T-cell (primary cell): Measurements from ENCODE around the gene ACTR10. TPM values are rescaled to one million over a fixed set of nuclear protein-coding genes. Genes with fewer than 3 reads are reported as not detected.

Experiments used
- ATAC-seq, 4 experiments: fragments of 200-7000 bp in 3 of 4; fragments of 150-1000 bp in 1 of 4; cut with Tn5 transposase; replicated peaks in 1 of 4; 1 replicate in 3 of 4; 2 replicates in 1 of 4; pipeline ENCODE4 v1.10.0; 2021; ENCODE audit warnings: moderate library complexity in 3 of 4, mild to moderate bottlenecking in 2 of 4, moderate number of reproducible peaks in 1 of 4
- CTCF ChIA-PET, 2 donors: fragments of 300-600 bp; sonication (Branson Sonifier 250); formaldehyde crosslinking; loops; one replicate each; lab custom pipeline; 2022; ENCODE audit warnings: antibody characterized with exemption in 2 of 2; lab: Charles Lee
- POLR2A ChIA-PET, 2 donors: fragments of 300-600 bp; sonication (Branson Sonifier 250); formaldehyde crosslinking; loops; one replicate each; lab custom pipeline; 2022; ENCODE audit warnings: antibody characterized with exemption in 2 of 2; lab: Charles Lee
- DNase-seq, 35 experiments: peaks; one replicate each; pipeline versions ENCODE4 v3.0.0 to v3.0.0-alpha.2; 2013 to 2023
- H3K27ac ChIP-seq: one replicate; pipeline ENCODE4 v1.5.1; 2013; ENCODE audit warnings: low read length
- H3K27me3 ChIP-seq, 2 experiments: replicated peaks in 1 of 2; 1 replicate in 1 of 2; 2 replicates in 1 of 2; pipeline versions ENCODE4 v1.6.1 to v1.7.0; 2013; ENCODE audit warnings: low read length in 1 of 2, mixed read lengths in 1 of 2; ENCODE audit not compliant: control insufficient read depth in 2 of 2, insufficient read depth in 2 of 2; ENCODE audit errors: extremely low read depth in 1 of 2
- H3K36me3 ChIP-seq, 2 donors: 1 replicate in 1 of 2; 2 replicates in 1 of 2; pipeline versions ENCODE4 v1.6.1 to v1.7.0; 2013; ENCODE audit warnings: low read length in 1 of 2; ENCODE audit not compliant: control insufficient read depth in 2 of 2, insufficient read depth in 1 of 2; ENCODE audit errors: extremely low read depth in 1 of 2
- H3K4me1 ChIP-seq, 2 experiments: 1 replicate in 1 of 2; 2 replicates in 1 of 2; pipeline versions ENCODE4 v1.6.1 to v1.7.0; 2013; ENCODE audit warnings: low read length in 2 of 2, mixed read lengths in 1 of 2; ENCODE audit not compliant: insufficient read depth in 2 of 2, control insufficient read depth in 1 of 2; ENCODE audit errors: extremely low read depth in 1 of 2
- H3K4me3 ChIP-seq, 2 donors: 1 replicate in 1 of 2; 2 replicates in 1 of 2; pipeline versions ENCODE4 v1.5.1 to v1.7.0; 2013; ENCODE audit warnings: mild to moderate bottlenecking in 2 of 2, low read length in 1 of 2, moderate library complexity in 1 of 2; ENCODE audit not compliant: control insufficient read depth in 1 of 2; ENCODE audit errors: extremely low read depth in 1 of 2
- H3K9me3 ChIP-seq: 2 replicates; pipeline ENCODE4 v1.7.0; 2013
- H3K27ac Mint-ChIP-seq, 2 donors: one replicate each; pipeline ENCODE4 v1.8.0; 2020 to 2021; ENCODE audit warnings: mild to moderate bottlenecking in 2 of 2, mixed read lengths in 2 of 2
- H3K27me3 Mint-ChIP-seq, 2 donors: one replicate each; pipeline ENCODE4 v1.8.0; 2021 to 2022; ENCODE audit warnings: mixed read lengths in 2 of 2
- H3K36me3 Mint-ChIP-seq: one replicate; pipeline ENCODE4 v1.8.0; 2021; ENCODE audit warnings: mixed read lengths
- H3K4me1 Mint-ChIP-seq, 3 donors: one replicate each; pipeline ENCODE4 v1.8.0; 2020 to 2022; ENCODE audit warnings: mixed read lengths in 3 of 3, mild to moderate bottlenecking in 1 of 3
- H3K4me3 Mint-ChIP-seq, 3 donors: one replicate each; pipeline ENCODE4 v1.8.0; 2020 to 2022; ENCODE audit warnings: mild to moderate bottlenecking in 3 of 3, mixed read lengths in 3 of 3, moderate library complexity in 3 of 3
- H3K9me3 Mint-ChIP-seq, 3 donors: one replicate each; pipeline ENCODE4 v1.8.0; 2020 to 2022; ENCODE audit warnings: mixed read lengths in 3 of 3
- WGBS: methylation state at CpG from one replicate; pipeline ENCODE4 v1.1.5; 2013; ENCODE audit warnings: missing lambda C conversion rate; ENCODE audit not compliant: insufficient coverage; 5-methylcytosine and 5-hydroxymethylcytosine counted together
- total RNA-seq, 35 experiments: library from RNA in 6 of 35; stranded (reverse) in 6 of 35; fragments of 120-200 nt in 1 of 35; gene quantifications; one replicate each; pipeline versions ENCODE4 v1.2.1 to v1.2.4 and lab custom pipeline; 2013 to 2026

Gene ACTR10
- total RNA-seq, 5 donors from 2014 or later (not counting 1 experiment from before 2014, with no cell fraction given) = 36.7 to 49.7 (median 42.3) TPM

DNA sequence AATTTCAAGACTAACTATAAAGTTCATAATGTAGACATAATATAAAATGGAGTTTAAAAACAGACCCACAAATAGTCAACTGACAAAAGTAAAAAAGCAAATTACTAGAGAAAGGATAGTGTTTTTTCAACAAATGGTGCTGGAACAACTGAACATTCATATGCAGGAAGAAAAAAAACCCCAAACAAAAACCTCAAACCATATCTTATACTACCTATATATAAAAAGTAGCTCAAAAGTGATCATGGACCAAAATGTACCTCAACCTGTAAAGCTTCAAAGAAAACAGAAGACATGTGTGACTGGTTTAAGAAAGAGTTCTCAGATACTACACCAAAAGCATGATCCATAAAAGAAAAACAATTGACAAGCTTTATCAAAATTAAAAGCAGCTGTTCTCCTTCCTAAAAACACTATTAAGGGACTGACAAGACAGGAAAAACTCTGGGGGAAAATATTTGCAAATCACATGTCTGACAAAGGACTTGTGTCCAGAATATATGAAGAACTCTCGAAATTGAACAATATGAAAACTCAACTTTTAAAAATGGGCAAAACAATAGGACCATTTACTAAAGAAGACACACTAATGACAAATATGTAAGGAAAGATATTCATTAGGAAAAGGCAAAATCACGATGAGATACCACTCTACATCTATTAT lies 75.7 kb downstream of the ACTR10 start:
- no CpG with 5 or more reads among the region's 2 CpGs for WGBS
- Histone ChIP-seq H3K27ac (peak overlapping the region; percentile 43), H3K27me3 (no peaks in the 10 kb centered on the region), H3K9me3 (no peaks in the 10 kb centered on the region), H3K4me1 (peaks cover 16 to 28% of the 10 kb centered on the region in 2 experiments), H3K36me3 (peaks cover 10 to 50% of the 10 kb centered on the region in 2 donors), H3K4me3 (no peak overlapping the region)
- DNase-seq (no peak), ATAC-seq (peak in 1 of 4 experiments; percentile 55)
- peak overlapping the region in 1 of 3 donors; percentile 19 for H3K4me3 Mint-ChIP-seq
- peaks cover 50 to 58% (median 50%) of the 10 kb centered on the region in 3 donors for H3K4me1 Mint-ChIP-seq
- ChIA-PET POLR2A (interaction anchor here (0.6 to 1.8 kb wide), 11 partner anchors 8 to 155 kb away, joined by 3 to 13 read pairs (median 4); partner anchors contain the start of genes ARID4A (in 1 of the 2) and TOMM20L (in 1 of the 2)), CTCF (interaction anchor here (0.5 to 2.1 kb wide), 6 partner anchors 10 to 73 kb away, joined by 3 to 7 read pairs (median 4); no protein-coding TSS in a partner anchor)
- H3K27me3 Mint-ChIP-seq = no peaks in the 10 kb centered on the region
- H3K36me3 Mint-ChIP-seq = peaks cover 23% of the 10 kb centered on the region
- H3K9me3 Mint-ChIP-seq = no peaks in the 10 kb centered on the region
- H3K27ac Mint-ChIP-seq = peak overlapping the region; percentile 77 to 91

DNA sequence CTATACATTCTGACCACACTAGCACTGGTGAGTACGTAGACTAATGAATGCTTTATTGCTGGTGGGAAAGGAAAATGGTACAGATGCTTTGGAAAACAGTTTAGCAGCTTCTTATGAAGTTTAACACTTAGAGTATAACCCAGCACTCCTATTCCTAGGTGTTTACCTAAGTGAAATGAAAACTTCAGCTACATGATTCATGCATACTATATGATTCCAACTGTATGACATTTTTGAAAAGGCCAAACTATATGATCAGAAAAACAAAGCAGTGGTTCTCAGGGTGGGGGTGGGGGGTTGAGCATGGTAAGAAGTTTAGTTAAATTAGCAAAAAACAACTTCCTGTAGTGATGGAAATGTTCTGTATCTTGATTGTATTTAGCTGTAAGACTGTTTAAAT lies 76.3 kb downstream of the ACTR10 start:
- POLR2A ChIA-PET = interaction anchor here in 1 of 2 donors (0.6 to 1.8 kb wide), 7 partner anchors 9 to 78 kb away, joined by 3 to 13 read pairs (median 4); partner anchors contain the start of gene ARID4A
- peak overlapping the region in 1 of 3 donors; percentile 19 for H3K4me3 Mint-ChIP-seq
- peaks cover 25% of the 10 kb centered on the region for H3K36me3 Mint-ChIP-seq
- H3K9me3 Mint-ChIP-seq = no peaks in the 10 kb centered on the region
- Histone ChIP-seq H3K36me3 (peaks cover 10 to 44% of the 10 kb centered on the region in 2 donors), H3K27ac (no peak overlapping the region), H3K4me3 (no peak overlapping the region), H3K4me1 (peaks cover 21 to 27% of the 10 kb centered on the region in 2 experiments), H3K9me3 (no peaks in the 10 kb centered on the region), H3K27me3 (no peaks in the 10 kb centered on the region)
- H3K27me3 Mint-ChIP-seq = no peaks in the 10 kb centered on the region
- peak overlapping the region; percentile 77 to 91 for H3K27ac Mint-ChIP-seq
- ATAC-seq = no peak
- no CpG with 5 or more reads among the region's 1 CpG for WGBS
- H3K4me1 Mint-ChIP-seq = peaks cover 52 to 63% (median 53%) of the 10 kb centered on the region in 3 donors
- CTCF ChIA-PET = interaction anchor here (0.5 to 2.1 kb wide), 6 partner anchors 10 to 74 kb away, joined by 3 to 7 read pairs (median 4); no protein-coding TSS in a partner anchor
- no peak for DNase-seq

DNA sequence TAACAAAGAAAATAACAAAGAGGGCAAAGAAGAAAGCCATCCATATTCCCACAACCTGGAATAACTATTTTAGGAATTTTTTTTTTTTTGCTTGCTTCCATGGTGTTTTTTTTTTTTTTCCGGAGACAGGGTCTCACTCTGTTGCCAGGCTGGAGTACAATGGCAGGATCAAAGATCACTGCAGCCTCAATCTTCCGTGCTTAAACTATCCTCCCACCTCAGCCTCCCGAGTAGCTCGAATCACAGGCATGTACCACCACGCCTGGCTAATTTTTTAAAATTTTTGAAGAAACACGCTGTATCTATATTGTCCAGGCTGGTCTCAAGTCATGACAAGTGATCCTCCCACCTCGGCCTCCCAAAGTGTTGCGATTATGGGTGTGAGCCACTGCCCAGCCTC lies 78.2 kb downstream of the ACTR10 start:
- ATAC-seq (no peak), DNase-seq (no peak)
- Mint-ChIP-seq H3K4me3 (no peak overlapping the region), H3K27ac (no peak overlapping the region), H3K4me1 (peaks cover 67 to 75% (median 70%) of the 10 kb centered on the region in 3 donors), H3K9me3 (no peaks in the 10 kb centered on the region), H3K36me3 (peaks cover 28% of the 10 kb centered on the region), H3K27me3 (no peaks in the 10 kb centered on the region)
- Histone ChIP-seq H3K4me1 (peaks cover 31 to 33% of the 10 kb centered on the region in 2 experiments), H3K36me3 (peaks cover 10 to 39% of the 10 kb centered on the region in 2 donors), H3K9me3 (no peaks in the 10 kb centered on the region), H3K4me3 (no peak overlapping the region), H3K27me3 (no peaks in the 10 kb centered on the region), H3K27ac (no peak overlapping the region)
- ChIA-PET POLR2A (interaction anchor here (0.6 to 0.7 kb wide), 4 partner anchors 9 to 201 kb away, joined by 3 to 8 read pairs (median 5); no protein-coding TSS in a partner anchor), CTCF (no interaction called here)
- 100% methylated on average over 5 of the region's 8 CpGs for WGBS

DNA sequence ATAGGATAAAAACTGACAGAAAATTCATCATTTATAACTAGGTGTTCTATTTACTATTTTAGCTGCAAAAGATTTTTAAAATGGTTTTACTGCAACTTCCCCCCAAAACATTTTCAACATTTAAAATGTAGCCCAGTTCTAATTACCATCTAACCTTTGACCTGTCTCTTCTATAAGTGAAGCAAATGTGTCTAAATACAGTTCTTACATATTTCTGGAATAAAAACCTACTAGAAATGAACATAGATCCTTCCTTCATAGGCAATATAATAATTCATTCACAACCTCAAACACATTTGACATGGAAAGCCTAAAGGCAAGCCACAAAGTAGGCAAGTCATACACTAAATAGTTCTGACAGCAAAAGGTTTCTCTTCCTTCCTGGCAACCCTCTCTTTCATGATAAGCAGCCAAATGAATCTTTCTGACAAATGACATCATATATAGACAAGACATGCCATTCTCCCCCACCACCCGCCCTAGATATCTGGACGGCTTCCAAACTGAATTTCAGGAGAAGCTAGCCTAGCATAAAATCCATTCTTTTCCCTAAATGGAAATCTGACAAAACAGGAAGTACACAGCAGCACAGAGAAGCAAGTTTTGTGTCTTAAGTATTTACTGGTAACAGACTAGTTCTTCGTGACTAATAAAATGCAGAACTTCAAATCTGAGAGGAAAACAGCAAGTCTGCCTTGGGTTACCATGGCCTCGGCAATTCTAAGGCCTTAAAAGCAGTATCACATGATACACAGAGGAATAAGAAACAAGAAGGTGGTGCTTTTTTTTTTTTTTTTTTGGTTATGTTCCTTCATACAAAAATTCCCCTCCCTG lies 81.2 kb downstream of the ACTR10 start:
- ChIA-PET POLR2A (interaction anchor here (0.5 to 0.9 kb wide), 3 partner anchors 12 to 45 kb away, joined by 3 to 14 read pairs (median 11); partner anchors contain the start of gene ARID4A (in 1 of the 2)), CTCF (interaction anchor here in 1 of 2 donors (0.6 to 1.4 kb wide), 3 partner anchors 8 to 17 kb away, joined by 3 to 4 read pairs (median 3); partner anchors contain the start of gene ARID4A)
- H3K27ac ChIP-seq = peak overlapping the region; percentile 61
- H3K27ac Mint-ChIP-seq = peak overlapping the region; percentile 89 to 90
- H3K27me3 ChIP-seq = no peaks in the 10 kb centered on the region
- ATAC-seq (peak; percentile 75 to 84 (median 82)), DNase-seq (peak in 18 of 35 experiments; percentile 9 to 55 (median 18))
- H3K4me1 Mint-ChIP-seq = peaks cover 68 to 78% (median 73%) of the 10 kb centered on the region in 3 donors
- no peaks in the 10 kb centered on the region for H3K9me3 Mint-ChIP-seq
- H3K36me3 Mint-ChIP-seq = peaks cover 34% of the 10 kb centered on the region
- H3K4me3 ChIP-seq = no peak overlapping the region
- peak overlapping the region; percentile 49 to 63 (median 55) for H3K4me3 Mint-ChIP-seq
- H3K9me3 ChIP-seq = no peaks in the 10 kb centered on the region
- WGBS = 27% methylated on average over 2 of the region's 4 CpGs
- peaks cover 24 to 29% of the 10 kb centered on the region in 2 experiments for H3K4me1 ChIP-seq
- H3K27me3 Mint-ChIP-seq = no peaks in the 10 kb centered on the region
- H3K36me3 ChIP-seq = peaks cover 10 to 59% of the 10 kb centered on the region in 2 donors

DNA sequence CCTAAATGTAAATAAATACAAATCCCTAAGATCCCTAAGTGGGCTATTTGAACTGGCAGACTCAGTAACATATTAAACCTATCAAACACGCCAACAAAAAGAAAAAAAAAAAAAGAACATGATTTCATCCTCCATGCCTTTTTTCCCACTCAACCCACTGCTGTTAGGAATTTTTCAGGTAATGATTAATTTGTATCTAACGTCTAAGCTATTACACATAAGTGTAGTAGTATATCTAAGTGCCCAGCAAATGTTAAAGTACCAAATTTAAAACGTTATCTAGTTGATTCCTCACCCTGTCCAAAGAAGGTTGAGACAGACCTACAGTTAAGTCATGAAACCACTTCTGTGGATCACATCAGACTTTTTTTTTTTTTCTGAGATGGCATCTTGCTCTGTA lies 82.0 kb downstream of the ACTR10 start:
- H3K4me1 ChIP-seq = peaks cover 18 to 24% of the 10 kb centered on the region in 2 experiments
- peaks cover 34% of the 10 kb centered on the region for H3K36me3 Mint-ChIP-seq
- no peaks in the 10 kb centered on the region for H3K9me3 Mint-ChIP-seq
- WGBS = no CpG with 5 or more reads among the region's 3 CpGs
- CTCF ChIA-PET = interaction anchor here in 1 of 2 donors (0.6 to 1.4 kb wide), 3 partner anchors 9 to 16 kb away, joined by 3 to 4 read pairs (median 3); partner anchors contain the start of gene ARID4A
- peaks cover 10 to 65% of the 10 kb centered on the region in 2 donors for H3K36me3 ChIP-seq
- H3K27ac ChIP-seq = peak overlapping the region; percentile 61
- H3K9me3 ChIP-seq = no peaks in the 10 kb centered on the region
- H3K4me3 Mint-ChIP-seq = peak overlapping the region in 2 of 3 donors; percentile 45 to 63
- H3K27me3 ChIP-seq = no peaks in the 10 kb centered on the region
- POLR2A ChIA-PET = interaction anchor here (0.5 to 0.9 kb wide), 4 partner anchors 10 to 44 kb away, joined by 3 to 14 read pairs (median 7); partner anchors contain the start of gene ARID4A (in 1 of the 2)
- no peak overlapping the region for H3K4me3 ChIP-seq
- H3K27ac Mint-ChIP-seq = peak overlapping the region; percentile 89 to 90
- ATAC-seq = no peak
- DNase-seq = no peak
- H3K4me1 Mint-ChIP-seq = peaks cover 63 to 70% (median 66%) of the 10 kb centered on the region in 3 donors
- no peaks in the 10 kb centered on the region for H3K27me3 Mint-ChIP-seq
